ENCODE results near the gene CRAMP1. TPM values are rescaled to one million over a fixed set of nuclear protein-coding genes. Genes with fewer than 3 reads are reported as not detected.

Gene CRAMP1
- total RNA-seq, 1 donor from 2014 or later = 10.7 TPM

GRCh38 chr16:1580956-1581355 is 31.2 kb upstream of the CRAMP1 start:
- Histone ChIP-seq H3K4me3 (ENCODE audit: low read depth, low read length) (no peak overlapping the region), H3K36me3 (ENCODE audit: control insufficient read depth, insufficient read depth, low read length) (peaks cover 1% of the 10 kb centered on the region), H3K27me3 (ENCODE audit: control insufficient read depth, insufficient read depth, low read length) (no peaks in the 10 kb centered on the region)
- DNase-seq (ENCODE audit: low read depth) = no peak
- TF ChIP-seq CTCF (IDR thresholded peaks at IDR 0.05; ENCODE audit: insufficient read depth, low read length, poor library complexity, severe bottlenecking) = no peak

DNA sequence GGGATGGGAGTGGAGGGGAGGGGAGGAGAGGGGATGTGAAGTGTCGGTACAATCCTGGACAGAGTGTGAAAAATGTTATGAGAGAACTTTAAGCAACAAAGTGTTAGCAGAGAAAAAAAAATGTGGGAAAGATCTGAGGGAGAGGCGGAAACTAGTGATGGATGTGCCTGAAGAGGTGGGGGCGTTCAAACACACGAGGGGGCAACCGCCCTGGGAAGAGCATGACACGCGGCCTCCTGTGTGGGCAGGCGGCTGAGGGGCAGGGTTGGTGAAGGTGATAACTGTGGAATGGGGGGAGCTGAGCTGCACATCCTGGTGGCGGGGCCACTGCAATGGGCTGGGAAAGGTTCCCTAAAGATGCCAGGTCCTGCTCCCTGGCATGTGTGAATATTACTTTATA is 30.4 kb upstream of the CRAMP1 start:
- TF ChIP-seq CTCF (IDR thresholded peaks at IDR 0.05; ENCODE audit: insufficient read depth, low read length, poor library complexity, severe bottlenecking) = no peak
- H3K27me3 ChIP-seq (ENCODE audit: control insufficient read depth, insufficient read depth, low read length) = no peaks in the 10 kb centered on the region

GRCh38 chr16:1583180-1583579 is 29.0 kb upstream of the CRAMP1 start:
- Histone ChIP-seq H3K27me3 (ENCODE audit: control insufficient read depth, insufficient read depth, low read length) (no peaks in the 10 kb centered on the region), H3K36me3 (ENCODE audit: control insufficient read depth, insufficient read depth, low read length) (peaks cover 1% of the 10 kb centered on the region), H3K4me3 (ENCODE audit: low read depth, low read length) (no peak overlapping the region)
- TF ChIP-seq CTCF (IDR thresholded peaks at IDR 0.05; ENCODE audit: insufficient read depth, low read length, poor library complexity, severe bottlenecking) = no peak
- DNase-seq (ENCODE audit: low read depth) = no peak

More for the DNA sequence above, 30.4 kb upstream of the CRAMP1 start:
- Histone ChIP-seq H3K4me3 (ENCODE audit: low read depth, low read length) (no peak overlapping the region), H3K36me3 (ENCODE audit: control insufficient read depth, insufficient read depth, low read length) (peaks cover 1% of the 10 kb centered on the region)
- DNase-seq (ENCODE audit: low read depth) = no peak

GRCh38 chr16:1584926-1585484 is 27.2 kb upstream of the CRAMP1 start:
- DNase-seq (ENCODE audit: low read depth) = no peak
- no peak for TF ChIP-seq CTCF (IDR thresholded peaks at IDR 0.05; ENCODE audit: insufficient read depth, low read length, poor library complexity, severe bottlenecking)
- Histone ChIP-seq H3K36me3 (ENCODE audit: control insufficient read depth, insufficient read depth, low read length) (peaks cover 1% of the 10 kb centered on the region), H3K27me3 (ENCODE audit: control insufficient read depth, insufficient read depth, low read length) (no peaks in the 10 kb centered on the region), H3K4me3 (ENCODE audit: low read depth, low read length) (no peak overlapping the region)

DNA sequence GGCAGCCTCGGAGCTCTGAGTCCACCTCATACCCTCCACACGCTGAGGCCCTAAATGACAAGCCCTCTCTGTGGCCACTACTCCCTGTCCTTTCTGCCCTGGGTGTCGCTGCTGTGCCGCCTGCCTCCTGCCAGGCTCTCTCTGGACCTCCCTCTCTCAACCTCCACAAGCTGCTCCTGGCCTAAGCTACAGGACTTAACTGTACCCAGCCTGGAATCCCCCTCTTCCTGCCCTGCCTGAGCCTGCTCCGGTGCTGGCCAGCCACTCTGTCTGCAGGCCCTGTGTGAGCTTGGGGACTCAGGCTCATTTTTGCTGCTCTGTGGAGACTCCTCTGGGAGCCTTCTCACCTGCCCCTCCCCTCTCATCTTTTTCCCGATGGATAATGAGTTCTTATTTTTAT is 21.8 kb upstream of the CRAMP1 start:
- Histone ChIP-seq H3K4me3 (ENCODE audit: low read depth, low read length) (no peak overlapping the region), H3K36me3 (ENCODE audit: control insufficient read depth, insufficient read depth, low read length) (no peaks in the 10 kb centered on the region), H3K27me3 (ENCODE audit: control insufficient read depth, insufficient read depth, low read length) (no peaks in the 10 kb centered on the region)
- DNase-seq (ENCODE audit: low read depth) = no peak
- no peak for TF ChIP-seq CTCF (IDR thresholded peaks at IDR 0.05; ENCODE audit: insufficient read depth, low read length, poor library complexity, severe bottlenecking)

Measured in kidney epithelial cell (primary cell).